Stimulated activated CD8-positive, alpha-beta memory T cell treated with anti-CD3 and anti-CD28 coated beads, Interleukin-4, amount 100 ng/mL, for 4 hours (primary cell): ENCODE measurements around the gene HOXC5.
"Not testable (repeated sequence)": the region's sequence is repeated elsewhere in the genome, so short reads cannot be mapped to it uniquely, and the experiment has no call there.

Experiments used
- DNase-seq, 2 donors: peaks; one replicate each; pipeline ENCODE4 v3.0.0-alpha.2; 2020; ENCODE audit warnings: low read depth in 2 of 2, low spot score in 1 of 2

HOXC5 gene

DNA sequence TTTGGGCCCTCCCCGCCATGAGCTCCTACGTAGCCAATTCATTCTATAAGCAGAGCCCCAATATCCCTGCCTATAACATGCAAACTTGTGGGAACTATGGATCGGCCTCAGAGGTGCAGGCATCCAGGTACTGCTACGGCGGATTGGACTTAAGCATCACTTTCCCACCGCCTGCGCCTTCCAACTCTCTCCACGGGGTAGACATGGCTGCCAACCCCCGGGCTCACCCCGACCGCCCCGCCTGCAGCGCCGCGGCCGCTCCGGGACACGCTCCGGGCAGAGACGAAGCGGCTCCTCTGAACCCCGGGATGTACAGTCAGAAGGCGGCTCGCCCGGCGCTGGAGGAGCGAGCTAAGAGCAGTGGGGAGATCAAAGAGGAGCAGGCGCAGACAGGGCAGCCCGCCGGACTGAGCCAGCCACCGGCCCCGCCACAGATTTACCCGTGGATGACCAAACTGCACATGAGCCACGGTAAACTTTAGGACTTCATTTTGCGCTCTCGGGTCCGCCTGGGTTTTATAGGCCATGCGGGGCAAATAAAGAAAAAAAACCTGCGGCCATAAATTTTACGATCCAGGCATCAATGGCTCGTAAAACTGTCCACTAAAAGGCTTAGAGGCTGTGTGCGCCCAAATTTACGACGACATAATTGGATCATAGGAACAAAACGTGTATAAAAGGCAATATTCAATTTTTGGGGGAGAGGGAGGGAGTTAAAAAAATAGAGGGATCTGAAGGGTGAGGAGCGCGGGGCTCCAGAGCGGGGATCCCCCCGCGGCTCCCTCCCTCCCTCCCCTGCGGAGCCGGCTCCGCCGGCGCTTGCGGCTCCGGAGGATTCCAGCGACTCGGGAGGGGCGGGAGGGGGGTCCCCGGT, 493 bp downstream of the HOXC5 start:
- DNase-seq, result no peak

DNA sequence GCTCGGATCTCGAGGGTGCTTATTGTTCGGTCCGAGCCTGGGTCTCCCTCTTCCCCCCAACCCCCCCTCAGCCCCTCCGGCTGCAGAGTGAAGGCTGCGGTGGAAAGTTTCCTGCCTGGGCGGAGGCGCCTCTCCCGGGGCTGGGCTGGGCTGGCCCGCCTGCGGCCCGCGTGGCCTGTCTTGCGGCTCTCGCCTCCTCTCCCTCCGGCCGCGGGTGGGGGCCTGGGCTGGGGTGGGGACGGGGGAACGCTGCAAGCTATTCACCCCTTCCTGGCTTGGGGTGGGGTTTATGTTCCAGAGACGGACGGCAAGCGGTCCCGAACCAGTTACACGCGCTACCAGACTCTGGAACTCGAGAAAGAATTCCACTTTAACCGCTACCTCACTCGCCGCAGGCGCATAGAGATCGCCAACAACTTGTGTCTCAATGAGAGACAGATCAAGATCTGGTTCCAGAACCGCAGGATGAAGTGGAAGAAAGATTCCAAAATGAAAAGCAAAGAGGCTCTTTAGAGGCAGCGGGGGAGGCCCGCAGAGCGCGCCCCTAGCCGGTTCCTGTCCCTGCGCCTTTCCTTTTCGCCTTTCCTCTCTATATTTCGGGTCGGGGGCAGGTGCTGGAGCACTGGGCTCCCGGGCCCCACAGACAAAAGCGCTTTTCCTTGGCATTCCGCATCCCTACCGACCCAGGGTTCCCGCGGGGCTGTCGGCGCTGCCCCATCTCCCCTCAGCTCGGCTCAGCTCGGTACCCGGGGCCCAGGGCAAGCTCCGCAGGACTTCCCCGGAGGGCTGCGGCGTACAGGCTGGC, 1.3 kb downstream of the HOXC5 start:
- DNase-seq, result no peak

DNA sequence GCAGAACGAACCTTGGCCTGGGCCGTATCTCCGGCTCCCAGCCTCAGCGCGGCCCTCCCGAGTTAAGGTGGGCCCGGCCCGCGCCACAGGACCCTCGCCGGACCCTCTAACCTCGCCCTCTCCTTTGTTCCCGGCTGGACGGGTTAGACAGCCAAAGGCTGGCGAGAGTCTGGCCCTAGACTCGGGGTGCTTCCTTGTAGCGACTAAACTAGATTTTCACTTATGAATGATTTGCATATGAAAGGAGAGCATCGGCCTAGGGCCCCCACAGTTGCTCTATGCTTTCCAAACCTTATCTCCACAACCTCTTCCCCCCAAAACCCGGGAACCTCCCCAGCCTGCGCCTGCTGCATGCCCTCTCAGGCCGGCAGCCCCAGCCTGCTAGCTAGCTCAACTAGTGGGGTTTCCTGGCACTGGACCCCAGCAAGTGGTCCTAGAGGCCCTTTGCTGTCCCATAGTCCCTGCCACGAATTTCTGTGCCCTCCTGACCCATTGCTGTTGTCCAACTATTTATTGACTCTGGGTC, 2.0 kb downstream of the HOXC5 start:
- no peak for DNase-seq

DNA sequence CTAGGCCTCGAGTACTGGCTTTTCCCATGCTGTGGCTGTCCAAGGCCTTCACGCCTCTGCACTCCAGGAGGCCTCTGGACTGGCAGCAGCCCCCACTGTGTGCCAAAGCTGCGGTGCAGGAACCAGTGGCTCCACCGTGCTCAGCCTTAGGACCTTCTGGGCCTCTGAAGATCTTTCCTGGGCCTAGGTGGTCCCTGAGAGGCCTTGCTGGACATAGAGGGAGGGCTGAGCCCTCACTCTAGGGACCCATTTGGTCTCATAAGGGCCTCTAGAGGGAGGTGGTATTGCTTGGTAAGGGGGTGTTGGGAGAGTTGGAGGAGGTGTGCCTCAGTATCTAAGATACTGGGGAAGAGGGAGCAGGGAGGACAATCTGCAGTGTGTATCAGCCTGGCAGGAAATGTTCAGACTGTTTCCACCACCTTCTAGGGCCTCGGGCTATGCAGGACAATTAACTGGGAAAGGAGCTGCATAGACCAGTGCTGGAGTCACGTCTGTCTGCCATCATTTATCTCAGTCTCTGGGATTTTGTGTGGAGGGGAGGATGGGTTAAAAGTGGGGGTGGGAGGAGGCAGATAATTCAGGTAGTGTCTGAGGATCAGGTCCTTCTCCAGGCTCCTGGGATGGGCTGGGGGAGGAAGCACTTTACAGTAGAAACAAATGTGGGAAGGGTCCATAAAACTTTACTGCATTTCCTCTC, 2.9 kb downstream of the HOXC5 start:
- no peak for DNase-seq

DNA sequence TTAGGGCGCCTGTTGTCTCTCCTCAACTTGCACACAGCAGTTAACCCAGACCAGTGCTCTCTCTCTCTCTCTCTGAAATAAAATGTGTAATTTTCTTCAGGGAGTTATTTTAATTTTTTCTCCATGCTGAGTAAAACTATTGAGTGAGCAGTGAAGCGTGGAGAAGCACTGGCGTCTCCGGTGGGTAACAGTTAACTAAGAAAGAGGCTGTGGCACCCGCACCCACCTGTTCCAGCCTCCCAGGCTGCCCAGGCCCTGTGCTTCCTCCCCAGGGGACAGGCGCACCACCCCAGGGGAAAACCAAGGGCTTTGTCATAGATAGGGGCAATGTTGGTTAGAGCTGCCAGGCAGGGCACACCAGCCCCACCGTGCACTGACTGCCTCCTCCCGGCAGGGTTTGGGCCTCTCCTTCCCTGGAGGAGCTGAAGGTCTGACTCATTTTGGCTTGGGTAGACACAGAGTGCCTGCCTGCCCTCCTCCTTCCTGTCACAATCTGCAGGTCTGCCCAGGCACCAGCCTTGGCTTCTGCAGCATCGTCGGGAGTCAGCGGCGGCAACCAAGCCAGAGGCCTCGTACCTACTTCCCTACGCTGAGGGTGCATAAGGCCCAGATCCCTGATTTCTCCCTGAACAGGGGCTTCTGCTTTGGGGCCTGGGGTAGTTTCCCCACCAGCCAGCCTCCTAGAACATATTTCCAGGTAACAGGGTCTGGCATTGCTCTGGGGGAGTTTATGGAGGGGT, 3.9 kb downstream of the HOXC5 start:
- DNase-seq, result no peak

DNA sequence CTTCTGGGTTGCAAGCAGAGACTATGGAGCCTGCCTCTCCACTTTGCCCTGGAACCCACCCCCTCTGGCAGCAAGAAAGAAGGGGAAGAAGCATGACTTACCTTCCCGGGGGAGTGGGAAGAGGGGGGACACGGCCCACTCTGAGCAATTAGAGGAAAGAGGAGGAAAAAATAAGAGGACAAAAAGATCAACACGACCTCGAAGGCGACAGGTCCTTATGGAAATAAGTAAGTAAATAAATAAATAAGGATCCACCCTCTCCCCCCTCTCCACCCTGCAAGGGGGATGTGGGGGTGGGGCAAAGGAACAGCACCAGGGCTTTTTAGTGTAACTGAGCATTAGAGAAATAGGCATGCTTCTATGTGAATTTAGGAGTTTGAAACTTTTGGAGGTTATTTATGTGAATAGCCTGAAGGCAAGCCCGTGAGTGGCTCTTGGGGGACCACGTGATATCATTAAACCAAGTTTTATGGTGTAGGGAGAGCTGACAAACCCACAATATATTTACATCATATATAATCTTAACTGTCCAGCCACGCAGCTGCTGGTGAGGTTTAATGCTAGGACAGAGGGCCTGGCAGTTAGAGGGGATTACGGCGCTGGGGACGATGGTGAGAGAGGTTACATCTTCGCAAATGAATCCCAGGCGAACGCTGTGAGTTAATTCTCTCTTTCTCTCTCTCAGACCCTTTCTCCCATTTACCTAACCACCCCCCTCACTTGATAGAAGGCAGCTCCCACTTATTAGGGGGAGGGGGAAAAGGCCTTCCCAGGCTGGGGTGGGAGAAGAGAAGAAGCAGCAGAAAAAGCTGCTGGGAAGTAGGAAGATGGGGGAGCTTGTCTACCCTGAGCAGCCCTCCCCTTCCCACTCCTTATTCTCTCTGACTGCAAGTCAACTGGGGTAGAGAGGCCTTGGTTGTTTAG, 4.8 kb downstream of the HOXC5 start:
- no peak for DNase-seq

DNA sequence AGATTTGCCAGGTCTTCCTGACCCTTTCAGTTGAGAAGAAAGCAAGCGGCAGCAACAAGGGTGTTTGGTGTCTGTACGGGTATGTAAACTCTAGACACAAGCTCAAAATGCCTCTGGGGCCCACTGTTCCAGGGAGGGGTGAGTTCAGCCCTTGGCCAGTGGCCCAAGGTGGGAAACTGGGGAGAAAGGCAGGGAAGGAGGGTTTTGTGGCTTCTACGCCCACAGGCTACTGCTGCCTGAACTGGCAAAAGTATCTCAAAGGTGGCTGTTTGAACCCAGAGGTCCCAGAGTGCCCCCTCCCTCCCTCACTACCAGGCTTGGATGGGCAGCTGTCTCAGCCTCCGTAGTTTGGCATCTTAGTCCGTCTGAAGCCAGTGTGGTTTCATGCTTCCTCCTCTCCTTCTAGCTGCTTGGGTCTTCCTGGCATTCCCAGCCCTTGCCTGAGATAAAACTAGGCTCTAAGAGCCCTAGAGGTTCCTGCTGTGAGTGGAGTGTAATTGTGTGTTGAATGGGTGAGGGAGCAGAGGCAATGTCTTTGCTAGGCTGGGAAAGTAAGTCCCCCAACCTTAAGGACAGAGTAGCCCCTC, 5.5 kb downstream of the HOXC5 start:
- DNase-seq, result no peak

DNA sequence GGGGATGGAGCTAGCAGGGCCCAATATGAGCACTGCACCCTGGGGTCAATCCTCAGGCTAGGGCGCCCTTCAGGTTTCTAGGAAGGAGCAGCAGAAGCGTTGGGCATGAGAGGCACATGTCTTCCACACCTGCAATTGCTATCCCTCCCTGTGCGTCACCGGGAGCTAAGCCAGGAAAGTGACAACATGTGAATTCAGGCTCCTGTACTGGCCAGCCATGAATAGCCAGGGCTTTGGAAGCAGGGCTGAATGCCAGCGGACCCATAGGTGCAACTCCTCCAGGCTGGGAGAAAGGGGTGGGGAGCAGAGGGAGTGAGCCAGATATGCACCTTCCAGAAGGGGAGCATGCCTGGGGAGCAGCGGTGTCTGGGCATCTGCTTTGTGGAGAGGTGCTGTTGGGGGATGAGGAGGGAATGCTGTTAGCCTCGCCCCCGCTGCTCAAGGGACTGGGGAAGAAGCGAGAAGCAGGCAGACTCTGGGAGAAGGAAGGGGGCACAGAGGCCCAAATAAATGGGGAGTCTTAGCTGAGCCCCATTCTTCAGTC, 6.1 kb downstream of the HOXC5 start:
- DNase-seq, result no peak

DNA sequence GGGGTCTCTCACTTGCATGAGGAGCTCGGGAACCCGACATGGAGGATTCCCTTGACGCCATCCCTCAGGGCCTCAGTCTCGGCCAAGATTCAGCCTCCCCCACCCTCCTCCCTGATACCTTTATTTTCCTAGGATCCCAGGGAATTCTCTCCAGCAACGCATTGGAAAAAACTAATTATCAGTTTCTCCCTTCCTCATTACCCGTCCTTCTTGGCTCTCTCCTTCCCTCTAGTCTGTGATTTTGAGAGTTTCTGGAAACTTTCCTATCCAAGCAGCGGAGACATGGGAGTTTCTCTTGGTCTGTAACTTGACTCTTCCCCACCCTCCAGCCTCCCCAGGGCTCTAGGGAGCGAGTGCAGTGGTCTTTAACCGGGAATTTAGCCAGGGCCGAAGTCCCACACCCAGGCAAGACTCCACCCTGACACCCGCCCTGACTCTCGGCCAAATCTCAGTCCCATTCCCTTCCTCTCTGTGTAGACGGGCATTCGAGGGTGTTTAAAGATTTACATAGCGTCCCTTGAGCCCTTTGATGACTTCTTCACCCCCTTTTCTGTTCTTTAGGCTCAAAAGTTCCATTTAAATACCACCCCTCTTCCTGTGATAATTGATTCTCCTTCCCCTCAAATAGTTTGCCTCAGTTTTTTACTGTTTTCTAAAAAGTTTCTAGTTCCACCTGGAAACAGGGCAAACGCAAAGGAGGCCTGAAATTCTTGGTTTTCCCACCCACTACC, 6.7 kb downstream of the HOXC5 start:
- no peak for DNase-seq

DNA sequence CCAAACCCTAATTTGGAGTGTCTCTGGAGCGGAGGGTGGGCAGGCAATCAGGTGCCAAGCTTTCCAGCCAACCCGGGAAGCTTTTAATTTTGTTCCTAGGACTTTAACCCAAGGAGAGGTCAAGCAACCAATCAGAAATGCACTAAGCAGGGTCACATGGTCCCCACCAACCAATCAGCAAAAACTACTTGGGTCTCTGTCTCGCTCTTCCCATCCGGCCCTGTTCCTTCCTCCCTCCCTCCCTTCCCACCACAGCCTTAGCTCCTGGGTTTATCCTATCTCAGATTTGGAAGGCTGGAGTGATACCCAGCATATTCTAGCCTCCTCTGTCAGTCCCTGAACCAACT, 7.3 kb downstream of the HOXC5 start:
- DNase-seq, result no peak

DNA sequence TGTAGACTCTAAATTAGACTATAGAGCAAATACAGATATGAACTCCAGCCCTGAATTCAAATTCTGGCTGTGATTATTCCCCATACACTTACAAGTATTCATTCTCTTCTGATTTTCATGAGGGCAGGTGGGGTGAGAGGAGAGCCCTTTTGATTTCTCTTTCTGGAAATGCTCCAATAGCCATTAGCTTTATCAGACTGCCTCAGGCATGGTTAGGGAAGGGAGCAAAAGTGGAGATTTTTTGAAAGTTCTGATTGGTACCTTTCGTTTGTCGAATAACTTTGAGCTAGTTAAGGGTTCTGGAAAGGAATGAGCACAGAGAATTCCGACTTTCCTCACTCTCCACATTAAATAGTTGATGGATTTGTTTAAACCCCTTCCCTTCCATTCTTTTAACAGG, 7.8 kb downstream of the HOXC5 start:
- DNase-seq, result no peak

DNA sequence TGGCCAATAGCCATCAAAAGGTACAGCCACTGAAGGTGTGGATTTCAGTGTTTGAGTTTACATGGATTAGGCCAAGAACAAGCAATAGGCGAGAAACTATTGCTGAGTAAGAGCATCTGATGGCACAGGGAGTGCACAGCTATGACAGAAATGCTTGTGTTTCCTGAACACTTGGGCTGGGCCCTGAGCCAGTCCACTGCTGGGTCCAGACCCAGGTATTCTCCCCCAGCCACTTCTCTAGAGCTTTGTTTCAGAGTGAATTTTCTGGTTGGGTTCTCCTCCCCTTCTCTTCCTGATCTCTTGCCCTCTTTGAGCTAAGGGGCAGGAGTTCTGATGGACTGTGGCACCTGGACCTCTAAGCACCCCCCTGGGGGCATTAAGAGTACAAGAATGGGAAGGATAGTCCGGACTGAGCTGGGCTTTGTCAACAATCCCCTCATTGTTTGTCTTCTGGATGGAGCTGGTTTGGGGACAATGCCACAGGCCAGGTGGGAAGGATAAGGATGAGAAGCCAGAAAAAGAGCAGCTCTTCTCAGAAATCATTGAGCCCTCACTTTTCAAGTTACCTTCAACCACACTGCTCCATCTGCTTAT, 8.3 kb downstream of the HOXC5 start:
- no peak for DNase-seq

DNA sequence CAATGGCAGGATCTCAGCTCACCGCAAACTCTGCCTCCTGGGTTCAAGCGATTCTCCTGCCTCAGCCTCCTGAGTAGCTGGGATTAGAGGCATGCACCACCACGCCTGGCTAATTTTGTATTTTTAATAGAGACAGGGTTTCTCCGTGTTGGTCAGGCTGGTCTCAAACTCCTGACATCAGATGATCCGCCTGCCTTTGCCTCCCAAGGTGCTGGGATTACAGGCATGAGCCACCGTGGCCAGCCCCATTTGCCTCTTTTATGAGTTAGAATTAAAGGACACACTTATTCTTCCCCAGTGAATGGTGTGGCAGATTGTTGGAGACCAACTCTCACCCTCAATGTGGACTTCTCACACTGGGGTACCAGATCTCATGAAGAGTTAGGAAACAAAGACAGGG, 9.2 kb downstream of the HOXC5 start:
- not testable (repeated sequence) for DNase-seq

DNA sequence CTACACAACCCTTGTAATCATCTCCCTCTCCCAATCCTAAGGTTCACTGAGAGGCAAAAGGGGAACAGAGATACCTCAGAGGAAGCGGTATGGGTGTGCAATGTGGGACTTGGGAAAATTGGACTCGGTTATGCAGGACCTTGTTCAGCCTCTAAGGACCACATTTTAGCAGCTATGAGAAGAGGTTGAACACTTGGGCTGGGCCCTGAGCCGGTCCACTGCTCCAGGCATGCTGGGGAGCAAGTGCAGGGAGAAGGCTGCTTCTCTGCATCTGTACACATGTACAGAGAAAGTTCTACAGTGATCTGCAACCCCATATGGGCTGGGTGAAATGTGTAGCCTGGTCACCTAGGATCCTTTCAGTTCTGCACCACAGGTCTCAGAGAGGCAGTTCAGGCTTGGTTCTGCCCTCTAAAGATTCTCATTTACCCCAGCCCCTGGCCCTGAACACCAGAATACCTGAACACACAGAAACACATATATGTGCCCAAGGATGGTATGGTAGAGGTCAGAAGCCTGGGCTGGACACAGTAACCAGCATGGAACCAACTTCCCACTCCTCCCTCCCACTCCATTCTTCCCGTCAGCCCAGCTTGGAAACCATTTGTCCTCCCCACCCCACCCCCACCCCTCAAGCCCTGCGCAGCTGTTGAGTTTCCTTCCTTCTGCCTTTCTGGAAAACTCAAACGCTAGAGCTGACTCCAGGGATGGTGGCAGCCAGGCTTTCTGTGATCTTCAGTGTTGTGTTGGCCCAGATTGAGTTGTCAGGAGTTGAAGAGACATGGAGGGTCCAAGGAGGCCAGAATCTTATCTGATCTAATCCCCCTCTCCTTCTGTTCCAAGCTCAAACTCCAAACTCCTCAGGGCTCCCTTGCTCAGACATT, 10.4 kb downstream of the HOXC5 start:
- no peak for DNase-seq

DNA sequence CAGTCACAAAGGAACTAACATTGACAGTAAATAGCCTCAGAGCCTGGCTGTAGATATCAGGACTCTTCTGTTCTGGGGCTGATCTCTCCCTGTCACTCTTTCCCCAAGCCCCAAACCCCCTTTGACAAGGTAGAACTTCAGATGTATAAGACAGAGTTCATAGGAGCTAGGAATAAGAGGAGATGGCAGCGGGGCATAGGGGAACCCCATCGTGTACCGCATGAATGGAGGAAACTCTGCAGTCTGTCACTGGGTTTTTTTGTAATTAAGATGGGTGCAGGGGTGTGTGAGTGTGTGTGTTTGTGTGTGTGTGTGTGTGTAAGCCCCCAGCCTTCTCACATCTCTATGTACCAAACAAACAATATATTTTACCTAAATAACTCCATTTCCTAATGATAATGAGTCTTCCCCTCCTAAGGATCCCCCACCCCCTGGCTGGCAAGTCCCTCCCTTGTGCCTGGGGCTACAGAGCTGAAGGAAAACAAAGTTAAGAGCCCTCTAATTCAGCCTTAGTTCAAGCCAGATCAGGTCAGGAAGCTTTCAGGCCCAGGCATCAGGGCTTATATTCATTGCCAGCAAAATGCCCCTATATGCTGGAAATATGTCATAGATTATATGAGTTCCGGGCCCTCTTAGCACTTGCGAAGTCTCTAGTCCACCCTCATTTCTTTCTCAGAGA, 11.7 kb downstream of the HOXC5 start:
- no peak for DNase-seq

DNA sequence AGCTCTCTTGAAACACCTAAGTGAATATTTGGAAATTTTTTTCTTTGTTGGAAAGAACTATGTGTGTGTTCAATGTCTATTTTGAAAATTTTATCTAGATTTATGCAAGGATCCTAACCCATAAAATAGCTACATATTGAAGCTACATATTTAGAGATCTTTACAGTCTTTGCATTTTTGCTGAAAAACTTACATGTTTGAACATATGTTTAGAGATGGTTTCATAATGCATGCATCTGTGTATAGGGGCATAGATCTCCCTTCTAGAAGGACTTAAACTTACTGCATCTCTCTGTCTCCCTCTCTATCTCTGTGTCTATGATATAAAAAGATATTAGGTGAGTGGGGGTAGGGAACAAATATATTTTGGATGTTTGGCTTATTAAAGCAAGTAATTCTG, 12.6 kb downstream of the HOXC5 start:
- DNase-seq, result no peak
